SK-N-SH (cell line): ENCODE measurements around the gene TSPAN32. TPM values are rescaled to one million over a fixed set of nuclear protein-coding genes. Genes with fewer than 3 reads are reported as not detected.

Source experiments
- CTCF ChIA-PET: fragments of 300-600, 350-600 bp; formaldehyde crosslinking; extraction: SDS; loops from one replicate; lab custom pipeline; 2021; lab: Yijun Ruan, JAX
- POLR2A ChIA-PET: fragments of 350-600 bp; sonication (Branson Sonifier 250); formaldehyde crosslinking; extraction: SDS; loops from one replicate; lab custom pipeline; 2020; ENCODE audit warnings: antibody characterized with exemption, inconsistent platforms; lab: Yijun Ruan, JAX
- DNase-seq: peaks from one replicate; pipeline ENCODE4 v3.0.0; 2012
- H2AFZ ChIP-seq: fragments of 200-600 bp; sonication (generic); 2 replicates; pipeline ENCODE4 v1.8.1; 2016; ENCODE audit warnings: antibody characterized with exemption, mild to moderate bottlenecking, low read depth
- H3F3A ChIP-seq: fragments of 200-600 bp; sonication (generic); replicated peaks from 2 replicates; pipeline ENCODE3; 2016; ENCODE audit warnings: antibody characterized with exemption, mild to moderate bottlenecking; ENCODE audit not compliant: insufficient read depth
- H3K27ac ChIP-seq, 2 experiments: fragments of 200-500 bp in 1 of 2; fragments of 200-600 bp in 1 of 2; sonication (Bioruptor generic) in 1 of 2; sonication (generic), shearing (Covaris generic) in 1 of 2; 2 replicates each; pipeline versions ENCODE4 v1.5.1 to v1.6.1; 2014 to 2016; ENCODE audit warnings: low read depth in 2 of 2, inconsistent platforms in 1 of 2, low read length in 1 of 2, mild to moderate bottlenecking in 1 of 2, mixed read lengths in 1 of 2
- H3K27me3 ChIP-seq: fragments of 200-600 bp; sonication (generic), shearing (Covaris generic); 2 replicates; pipeline ENCODE4 v1.6.1; 2016; ENCODE audit warnings: mixed run types; ENCODE audit not compliant: insufficient read depth
- H3K36me3 ChIP-seq, 2 experiments: fragments of 200-500 bp in 1 of 2; fragments of 200-600 bp in 1 of 2; sonication (Bioruptor generic) in 1 of 2; sonication (generic) in 1 of 2; replicated peaks in 1 of 2; 2 replicates each; pipeline versions ENCODE3 to v1.5.1; 2014 to 2016; ENCODE audit warnings: low read length in 1 of 2, mild to moderate bottlenecking in 1 of 2; ENCODE audit not compliant: insufficient read depth in 2 of 2, control insufficient read depth in 1 of 2
- H3K4me1 ChIP-seq, 2 experiments: fragments of 200-500 bp in 1 of 2; fragments of 200-600 bp in 1 of 2; sonication (Bioruptor generic) in 1 of 2; sonication (generic), shearing (Covaris generic) in 1 of 2; 2 replicates each; pipeline versions ENCODE4 v1.5.1 to v1.6.1; 2014 to 2016; ENCODE audit warnings: low read depth in 1 of 2, low read length in 1 of 2, mixed run types in 1 of 2; ENCODE audit not compliant: insufficient read depth in 2 of 2, control insufficient read depth in 1 of 2
- H3K4me2 ChIP-seq: fragments of 200-600 bp; sonication (generic), shearing (Covaris generic); 2 replicates; pipeline ENCODE4 v1.6.1; 2017; ENCODE audit warnings: mixed run types
- H3K4me3 ChIP-seq, 2 experiments: fragments of 200-500 bp in 1 of 2; fragments of 200-600 bp in 1 of 2; sonication (Bioruptor generic) in 1 of 2; sonication (generic), shearing (Covaris generic) in 1 of 2; 2 replicates each; pipeline versions ENCODE4 v1.5.1 to v1.8.1; 2014 to 2016; ENCODE audit warnings: low read depth in 2 of 2, inconsistent platforms in 1 of 2, low read length in 1 of 2, mild to moderate bottlenecking in 1 of 2, mixed read lengths in 1 of 2, moderate library complexity in 1 of 2
- H3K79me2 ChIP-seq: fragments of 200-600 bp; sonication (generic); 2 replicates; pipeline ENCODE4 v1.8.1; 2017; ENCODE audit warnings: mild to moderate bottlenecking; ENCODE audit not compliant: insufficient read depth
- H3K9ac ChIP-seq: fragments of 200-600 bp; sonication (generic); 2 replicates; pipeline ENCODE4 v1.6.1; 2017; ENCODE audit warnings: mixed run types
- H3K9me2 ChIP-seq: fragments of 200-600 bp; sonication (generic); 2 replicates; pipeline ENCODE4 v1.6.1; 2017; ENCODE audit warnings: mixed run types
- H3K9me3 ChIP-seq: fragments of 200-600 bp; sonication (generic); 2 replicates; pipeline ENCODE4 v1.6.1; 2017; ENCODE audit warnings: mixed run types, mild to moderate bottlenecking, moderate library complexity
- H4K20me1 ChIP-seq: fragments of 200-600 bp; sonication (generic); 2 replicates; pipeline ENCODE4 v1.6.1; 2017; ENCODE audit warnings: mild to moderate bottlenecking, mixed run types; ENCODE audit not compliant: insufficient read depth
- ELF1 ChIP-seq: IDR thresholded peaks from 2 replicates; pipeline ENCODE4 v1.4.0; 2012
- EP300 ChIP-seq, 2 experiments: IDR thresholded peaks; 2 replicates each; pipeline versions ENCODE4 v1.4.0 to v1.6.1; 2012; ENCODE audit warnings: borderline replicate concordance in 1 of 2, low read depth in 1 of 2, low read length in 1 of 2
- EZH2phosphoT487 ChIP-seq: fragments of 200-600 bp; sonication (generic); IDR thresholded peaks from 2 replicates; pipeline ENCODE4 v1.6.1; 2017; ENCODE audit warnings: low read depth, mixed run types, mild to moderate bottlenecking, antibody characterized with exemption, moderate library complexity, borderline replicate concordance
- FOXM1 ChIP-seq: IDR thresholded peaks from 2 replicates; pipeline ENCODE4 v1.4.0; 2012; ENCODE audit warnings: low read depth, mild to moderate bottlenecking
- IRF3 ChIP-seq: fragments of 150-350 bp; IDR thresholded peaks from 2 replicates; pipeline ENCODE4 v1.6.1; 2016; ENCODE audit warnings: mild to moderate bottlenecking, low read depth, low read length
- JUND ChIP-seq: IDR thresholded peaks from 2 replicates; pipeline ENCODE4 v1.4.0; 2012
- MXI1 ChIP-seq: IDR thresholded peaks from 2 replicates; pipeline ENCODE4 v1.6.1; 2012; ENCODE audit warnings: mild to moderate bottlenecking, low read depth, low read length, improper control_type of control experiment
- POLR2AphosphoS5 ChIP-seq: IDR thresholded peaks from 2 replicates; pipeline ENCODE4 v1.6.1; 2012; ENCODE audit warnings: low read depth, low read length
- RAD21 ChIP-seq: IDR thresholded peaks from 2 replicates; pipeline ENCODE4 v1.6.1; 2012; ENCODE audit warnings: mild to moderate bottlenecking, low read length
- SIN3A ChIP-seq: IDR thresholded peaks from 2 replicates; pipeline ENCODE4 v1.6.1; 2012; ENCODE audit warnings: low read depth, mild to moderate bottlenecking, low read length, moderate library complexity, borderline replicate concordance
- SMC3 ChIP-seq: IDR thresholded peaks from 2 replicates; pipeline ENCODE4 v1.6.1; 2012; ENCODE audit warnings: low read depth, low read length, improper control_type of control experiment
- TEAD4 ChIP-seq: IDR thresholded peaks from 2 replicates; pipeline ENCODE4 v1.4.0; 2012; ENCODE audit warnings: mild to moderate bottlenecking, borderline replicate concordance; ENCODE audit not compliant: insufficient read depth
- USF1 ChIP-seq: IDR thresholded peaks from 2 replicates; pipeline ENCODE4 v1.4.0; 2012; ENCODE audit warnings: low read depth, borderline replicate concordance
- YY1 ChIP-seq: IDR thresholded peaks from 2 replicates; pipeline ENCODE4 v1.4.0; 2012; ENCODE audit warnings: low read depth, mild to moderate bottlenecking
- WGBS: methylation state at CpG from one replicate; pipeline ENCODE4 v1.1.6; 2017; ENCODE audit warnings: low lambda C conversion rate; 5-methylcytosine and 5-hydroxymethylcytosine counted together
- polyA plus RNA-seq, 3 experiments: library from polyadenylated mRNA; depleted of rRNA; stranded (reverse); fragments of >200 nt; gene quantifications; 2 replicates each; pipeline ENCODE4 v1.2.3, GENCODE V29; 2012
- TF ChIP-seq, protein P1 (sequence below): IDR thresholded peaks from 2 replicates; pipeline ENCODE4 v1.6.1; 2012; ENCODE audit warnings: mild to moderate bottlenecking, low read depth, low read length, moderate library complexity
- TF ChIP-seq, protein P2 (sequence below): fragments of 150-350 bp; IDR thresholded peaks from 2 replicates; pipeline ENCODE4 v1.6.1; 2017; ENCODE audit warnings: antibody characterized with exemption, low read length, low read depth, borderline replicate concordance

The TSPAN32 gene
- polyA plus RNA-seq, 1 of the 3 experiments (the other 2 are of a cell fraction): 0.12 TPM

GRCh38 chr11:2318123-2318522 is 16.3 kb downstream of the TSPAN32 start (continued):
- no peak for TF ChIP-seq IRF3
- TF ChIP-seq, all 33 proteins: peak for 0

- Histone ChIP-seq H3K9me2 (no peaks in the 10 kb centered on the region), H4K20me1 (no peaks in the 10 kb centered on the region), H3K4me2 (no peak overlapping the region), H3K27ac (no peak overlapping the region), H3K79me2 (no peaks in the 10 kb centered on the region), H3K9me3 (no peaks in the 10 kb centered on the region), H3K4me1 (peaks cover 12 to 22% of the 10 kb centered on the region in 2 experiments; a peak in 2 of 4 replicates), H2AFZ (no peak overlapping the region), H3K36me3 (no peaks in the 10 kb centered on the region), H3K9ac (no peak overlapping the region), H3F3A (no peaks in the 10 kb centered on the region), H3K27me3 (no peaks in the 10 kb centered on the region), H3K4me3 (no peak overlapping the region)
- no peak for DNase-seq
- TF ChIP-seq SIN3A (no peak), SMC3 (no peak), RAD21 (no peak)
- 85% methylated on average over 7 of the region's 7 CpGs for WGBS
- ChIA-PET POLR2A (interaction anchor here (1.1 kb wide), 1 partner anchor 59 kb away, joined by 3 read pairs; no protein-coding TSS in a partner anchor), CTCF (interaction anchor here (1.3 to 10.5 kb wide), 3 partner anchors 102 to 213 kb away, joined by 3 to 101 read pairs (median 7); no protein-coding TSS in a partner anchor)
Observed at GRCh38 chr11:2318707-2319106, 16.9 kb downstream of the TSPAN32 start.

- 76% methylated on average over 8 of the region's 10 CpGs for WGBS
- Histone ChIP-seq H2AFZ (no peak overlapping the region), H3K9me2 (no peaks in the 10 kb centered on the region), H4K20me1 (no peaks in the 10 kb centered on the region), H3K4me3 (no peak overlapping the region), H3K4me2 (no peak overlapping the region), H3F3A (no peaks in the 10 kb centered on the region), H3K79me2 (no peaks in the 10 kb centered on the region), H3K27ac (no peak overlapping the region), H3K4me1 (peaks cover 4 to 13% of the 10 kb centered on the region in 2 experiments; a peak in 2 of 4 replicates), H3K36me3 (no peaks in the 10 kb centered on the region), H3K27me3 (no peaks in the 10 kb centered on the region), H3K9ac (no peak overlapping the region), H3K9me3 (no peaks in the 10 kb centered on the region)
- POLR2A ChIA-PET: no interaction called here
- no peak for DNase-seq
- CTCF ChIA-PET: interaction anchor here (2.1 kb wide), 1 partner anchor 101 kb away, joined by 7 read pairs; no protein-coding TSS in a partner anchor
- TF ChIP-seq, protein P1, sequence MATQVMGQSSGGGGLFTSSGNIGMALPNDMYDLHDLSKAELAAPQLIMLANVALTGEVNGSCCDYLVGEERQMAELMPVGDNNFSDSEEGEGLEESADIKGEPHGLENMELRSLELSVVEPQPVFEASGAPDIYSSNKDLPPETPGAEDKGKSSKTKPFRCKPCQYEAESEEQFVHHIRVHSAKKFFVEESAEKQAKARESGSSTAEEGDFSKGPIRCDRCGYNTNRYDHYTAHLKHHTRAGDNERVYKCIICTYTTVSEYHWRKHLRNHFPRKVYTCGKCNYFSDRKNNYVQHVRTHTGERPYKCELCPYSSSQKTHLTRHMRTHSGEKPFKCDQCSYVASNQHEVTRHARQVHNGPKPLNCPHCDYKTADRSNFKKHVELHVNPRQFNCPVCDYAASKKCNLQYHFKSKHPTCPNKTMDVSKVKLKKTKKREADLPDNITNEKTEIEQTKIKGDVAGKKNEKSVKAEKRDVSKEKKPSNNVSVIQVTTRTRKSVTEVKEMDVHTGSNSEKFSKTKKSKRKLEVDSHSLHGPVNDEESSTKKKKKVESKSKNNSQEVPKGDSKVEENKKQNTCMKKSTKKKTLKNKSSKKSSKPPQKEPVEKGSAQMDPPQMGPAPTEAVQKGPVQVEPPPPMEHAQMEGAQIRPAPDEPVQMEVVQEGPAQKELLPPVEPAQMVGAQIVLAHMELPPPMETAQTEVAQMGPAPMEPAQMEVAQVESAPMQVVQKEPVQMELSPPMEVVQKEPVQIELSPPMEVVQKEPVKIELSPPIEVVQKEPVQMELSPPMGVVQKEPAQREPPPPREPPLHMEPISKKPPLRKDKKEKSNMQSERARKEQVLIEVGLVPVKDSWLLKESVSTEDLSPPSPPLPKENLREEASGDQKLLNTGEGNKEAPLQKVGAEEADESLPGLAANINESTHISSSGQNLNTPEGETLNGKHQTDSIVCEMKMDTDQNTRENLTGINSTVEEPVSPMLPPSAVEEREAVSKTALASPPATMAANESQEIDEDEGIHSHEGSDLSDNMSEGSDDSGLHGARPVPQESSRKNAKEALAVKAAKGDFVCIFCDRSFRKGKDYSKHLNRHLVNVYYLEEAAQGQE: no peak
- TF ChIP-seq USF1 (no peak), ELF1 (no peak), MXI1 (no peak), POLR2AphosphoS5 (no peak), TEAD4 (no peak), FOXM1 (no peak), EZH2phosphoT487 (no peak), JUND (no peak), EP300 (IDR thresholded peaks at IDR 0.05; ENCODE audit: borderline replicate concordance in 1 of 2, low read depth in 1 of 2, low read length in 1 of 2) (no peak), YY1 (no peak), SIN3A (no peak)
- TF ChIP-seq, protein P2, sequence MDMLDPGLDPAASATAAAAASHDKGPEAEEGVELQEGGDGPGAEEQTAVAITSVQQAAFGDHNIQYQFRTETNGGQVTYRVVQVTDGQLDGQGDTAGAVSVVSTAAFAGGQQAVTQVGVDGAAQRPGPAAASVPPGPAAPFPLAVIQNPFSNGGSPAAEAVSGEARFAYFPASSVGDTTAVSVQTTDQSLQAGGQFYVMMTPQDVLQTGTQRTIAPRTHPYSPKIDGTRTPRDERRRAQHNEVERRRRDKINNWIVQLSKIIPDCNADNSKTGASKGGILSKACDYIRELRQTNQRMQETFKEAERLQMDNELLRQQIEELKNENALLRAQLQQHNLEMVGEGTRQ: no peak
Observed at GRCh38 chr11:2319791-2320472, 18.1 kb downstream of the TSPAN32 start.
